K562 (cell line): Measurements from ENCODE around the gene LRRC27. TPM values are rescaled to one million over a fixed set of nuclear protein-coding genes. Genes with fewer than 3 reads are reported as not detected.
A peak's percentile ranks its signal among the peaks of the same experiment; 100 is the strongest.

Experiments used
- ATAC-seq: fragments of 200-7000 bp; cut with Tn5 transposase; 3 replicates; pipeline ENCODE4 v1.9.1; 2020; ENCODE audit warnings: moderate library complexity
- BruUV-seq: library from RNA; stranded (reverse); fragments of 400-500 nt; replicated peaks from 2 replicates; lab custom pipeline; 2021; lab: Mats Ljungman, UMichigan
- CTCF ChIA-PET: fragments of 300-600 bp; formaldehyde crosslinking; extraction: SDS; loops from one replicate; lab custom pipeline; 2021; ENCODE audit warnings: low intra/inter-chr PET ratio; lab: Yijun Ruan, JAX
- POLR2A ChIA-PET: fragments of 300-600, 350-650 bp; sonication (Branson Sonifier 250); formaldehyde crosslinking; extraction: SDS; loops from one replicate; lab custom pipeline; 2021; ENCODE audit warnings: antibody characterized with exemption, inconsistent platforms; lab: Yijun Ruan, JAX
- DNase-seq, 4 experiments: peaks; one replicate each; pipeline versions ENCODE4 v3.0.0 to v3.0.0-alpha.2; 2011 to 2018; ENCODE audit warnings: low spot score in 3 of 4, mixed read lengths in 3 of 4; ENCODE audit errors: extremely low read depth in 1 of 4
- FAIRE-seq: peaks from 2 replicates; lab custom pipeline; 2011; peaks lifted over from hg19 to GRCh38; lab: Jason Lieb, UNC
- H2AFZ ChIP-seq: 2 replicates; pipeline ENCODE4 v1.6.0; 2011; ENCODE audit warnings: low read depth, low read length, control low read depth, inconsistent platforms
- H3K27ac ChIP-seq: fragments of 200-600 bp; 3 replicates; pipeline ENCODE4 v1.8.0; 2011; ENCODE audit warnings: low read depth, mild to moderate bottlenecking, control low read depth, inconsistent platforms, low read length, moderate library complexity, mixed read lengths; ENCODE audit errors: extremely low read depth
- H3K27me3 ChIP-seq, 2 experiments: fragments of 300-600 bp in 1 of 2; 2 replicates in 1 of 2; 3 replicates in 1 of 2; pipeline versions ENCODE4 v1.6.0 to v1.8.0; 2011; ENCODE audit warnings: inconsistent platforms in 2 of 2, low read length in 2 of 2, mild to moderate bottlenecking in 1 of 2, mixed read lengths in 1 of 2, moderate library complexity in 1 of 2; ENCODE audit not compliant: control insufficient read depth in 2 of 2, insufficient read depth in 2 of 2
- H3K36me3 ChIP-seq: fragments of 300-600 bp; 3 replicates; pipeline ENCODE4 v1.8.0; 2011; ENCODE audit warnings: mild to moderate bottlenecking, low read length, inconsistent platforms; ENCODE audit not compliant: control insufficient read depth, insufficient read depth
- H3K4me1 ChIP-seq, 2 experiments: fragments of 200-600 bp in 1 of 2; replicated peaks in 1 of 2; 2 replicates in 1 of 2; 3 replicates in 1 of 2; pipeline versions ENCODE4 v1.5.1 to v1.8.0; 2011; ENCODE audit warnings: inconsistent platforms in 2 of 2, low read length in 2 of 2, mild to moderate bottlenecking in 1 of 2, mixed read lengths in 1 of 2, moderate library complexity in 1 of 2; ENCODE audit not compliant: control insufficient read depth in 2 of 2, insufficient read depth in 2 of 2
- H3K4me2 ChIP-seq: 2 replicates; pipeline ENCODE4 v1.6.1; 2011; ENCODE audit warnings: low read length, control low read depth, inconsistent platforms, mixed read lengths; ENCODE audit not compliant: insufficient read depth
- H3K4me3 ChIP-seq: fragments of 200-600 bp; sonication (generic), shearing (Covaris generic); 2 replicates; pipeline ENCODE4 v1.5.1; 2016; ENCODE audit warnings: control low read depth, inconsistent platforms
- H3K79me2 ChIP-seq: fragments of 200-600 bp; 3 replicates; pipeline ENCODE4 v1.8.0; 2011; ENCODE audit warnings: low read length, inconsistent platforms; ENCODE audit not compliant: control insufficient read depth, insufficient read depth
- H3K9ac ChIP-seq, 2 experiments: 2 replicates each; pipeline versions ENCODE4 v1.6.0 to v1.6.1; 2011; ENCODE audit warnings: low read depth in 2 of 2, low read length in 2 of 2, control low read depth in 1 of 2, inconsistent platforms in 1 of 2, mild to moderate bottlenecking in 1 of 2, mixed read lengths in 1 of 2; ENCODE audit not compliant: insufficient read depth in 1 of 2
- H3K9me1 ChIP-seq: one replicate; pipeline ENCODE4 v1.6.0; 2011; ENCODE audit warnings: inconsistent platforms, mild to moderate bottlenecking, low read length, moderate library complexity; ENCODE audit not compliant: control insufficient read depth, insufficient read depth
- H3K9me3 ChIP-seq: replicated peaks from 2 replicates; pipeline ENCODE4 v1.5.1; 2011; ENCODE audit warnings: low read depth, low read length, inconsistent platforms; ENCODE audit not compliant: control insufficient read depth, insufficient read depth
- H4K20me1 ChIP-seq: replicated peaks from 2 replicates; pipeline ENCODE4 v1.6.1; 2011; ENCODE audit warnings: low read length, inconsistent platforms, mixed read lengths; ENCODE audit not compliant: control insufficient read depth, insufficient read depth
- BCOR ChIP-seq: fragments of 450-650 bp; IDR thresholded peaks from 2 replicates; pipeline ENCODE4 v1.6.1; 2016
- CBX3 ChIP-seq, 2 experiments: IDR thresholded peaks; 1 replicate in 1 of 2; 2 replicates in 1 of 2; pipeline ENCODE4 v1.6.1; 2012; ENCODE audit warnings: inconsistent platforms in 2 of 2, low read length in 2 of 2, borderline replicate concordance in 1 of 2, control low read depth in 1 of 2
- EHMT2 ChIP-seq: fragments of 450-650 bp; IDR thresholded peaks from 2 replicates; pipeline ENCODE4 v1.6.1; 2018; ENCODE audit warnings: antibody characterized with exemption
- POU5F1 ChIP-seq: fragments of 150-350 bp; IDR thresholded peaks from 2 replicates; pipeline ENCODE4 v1.6.1; 2014; ENCODE audit warnings: borderline replicate concordance, low read length, low read depth, mild to moderate bottlenecking; ENCODE audit not compliant: partially characterized antibody
- PRDM10 ChIP-seq: fragments of 450-650 bp; IDR thresholded peaks from 2 replicates; pipeline ENCODE4 v1.6.1; 2018; ENCODE audit not compliant: partially characterized antibody
- REST ChIP-seq, 2 experiments: fragments of 450-650 bp; formaldehyde crosslinking in 1 of 2; IDR thresholded peaks; 2 replicates each; pipeline versions ENCODE4 v1.4.0 to v1.6.1; 2014 to 2020; ENCODE audit warnings: mild to moderate bottlenecking in 2 of 2, borderline replicate concordance in 1 of 2, low read depth in 1 of 2
- SRSF7 ChIP-seq: fragments of 200-400 bp; formaldehyde crosslinking; optimal IDR thresholded peaks from 2 replicates; pipeline ENCODE3; 2017; ENCODE audit warnings: mild to moderate bottlenecking, low read depth, low read length
- ZFP36 ChIP-seq: fragments of 150-350 bp; IDR thresholded peaks from 2 replicates; pipeline ENCODE4 v1.6.1; 2018; ENCODE audit warnings: low read length, low read depth; ENCODE audit not compliant: partially characterized antibody
- WGBS: fragments of 100-300 bp; shearing (Covaris generic); methylation state at CpG from one replicate; pipeline ENCODE4 v1.1.6; 2016; ENCODE audit warnings: low coverage, mixed read lengths; ENCODE audit not compliant: insufficient coverage; ENCODE audit errors: missing lambda C conversion rate; 5-methylcytosine and 5-hydroxymethylcytosine counted together
- in situ Hi-C: fragments of 300-500 bp; cut with MboI; formaldehyde crosslinking; loops from 4 replicates; pipeline ENCODE4 v1.15.0; 2018; ENCODE audit warnings: inconsistent platforms, mixed read lengths
- intact Hi-C: fragments of 100-400 bp; cut with micrococcal nuclease; formaldehyde crosslinking; loops from 2 replicates; pipeline ENCODE4 v1.14.2; 2022
- polyA plus RNA-seq, 8 experiments: library from polyadenylated mRNA; depleted of rRNA in 4 of 8; stranded (reverse) in 5 of 8; unstranded in 3 of 8; fragments of >200 nt; fragmentation: Nextera tagmentation in 2 of 8; fragmentation: Illumina TruSeq in 1 of 8; extraction: Ambion mirVana in 2 of 8; extraction: Trizol in 1 of 8; gene quantifications; 2 replicates each; pipeline versions ENCODE4 v1.2.1 to v1.2.3, GENCODE V29; 2011 to 2014; ENCODE audit warnings: inconsistent platforms in 1 of 8, missing spikeins in 1 of 8
- total RNA-seq, 7 experiments: library from RNA; depleted of rRNA in 6 of 7; stranded (reverse); fragments of >200 nt in 6 of 7; fragmentation: Illumina TruSeq in 2 of 7; extraction: Trizol in 2 of 7; gene quantifications; 2 replicates each; pipeline versions ENCODE4 v1.2.1 to v1.2.3, GENCODE V29; 2011 to 2021; ENCODE audit warnings: low replicate concordance in 1 of 7

LRRC27 gene
- total and polyA plus RNA-seq, 9 of the 15 experiments (the other 6 are each of a cell fraction or from before 2014, with no cell fraction given): 0.10 to 2.7 (median 1.4) TPM

GRCh38 chr10:132409667-132410028, 77.7 kb downstream of the LRRC27 start:
- no peak for ATAC-seq
- BruUV-seq: no TSS peak
- Histone ChIP-seq H3K27me3 (no peaks in the 10 kb centered on the region), H3K4me1 (peaks cover 3 to 59% of the 10 kb centered on the region in 2 experiments; a peak in 3 of 5 replicates), H2AFZ (no peak overlapping the region), H3K27ac (no peak overlapping the region), H3K9me3 (no peaks in the 10 kb centered on the region), H3K36me3 (peaks cover 12% of the 10 kb centered on the region; the same call in 1 of the 3 replicates), H3K4me2 (no peak overlapping the region), H4K20me1 (no peaks in the 10 kb centered on the region), H3K9me1 (no peaks in the 10 kb centered on the region), H3K4me3 (no peak overlapping the region), H3K79me2 (no peaks in the 10 kb centered on the region; the same call in 2 of the 3 replicates), H3K9ac (no peak overlapping the region)
- WGBS: 52% methylated on average over 4 of the region's 4 CpGs
- in situ Hi-C loops: no loop called here
- DNase-seq: no peak
- intact Hi-C loops: no loop called here
- CTCF ChIA-PET: no interaction called here
- POLR2A ChIA-PET: interaction anchor here (0.8 kb wide), 1 partner anchor 12 kb away, joined by 3 read pairs; no protein-coding TSS in a partner anchor
- no peak for FAIRE-seq
- TF ChIP-seq REST (IDR thresholded peaks at IDR 0.05; ENCODE audit: borderline replicate concordance) (no peak), REST (CRISPR knock-in tag; IDR thresholded peaks at IDR 0.05; ENCODE audit: low read depth) (no peak), BCOR (peak; percentile 56; the same call in 1 of the 2 replicates), POU5F1 (no peak), EHMT2 (no peak), ZFP36 (peak; percentile 98), SRSF7 (no peak), CBX3 (IDR thresholded peaks at IDR 0.05; ENCODE audit: borderline replicate concordance in 1 of 2, low read length in 2 of 2) (no peak), PRDM10 (no peak)
